Stimulated activated CD4-positive, alpha-beta T cell treated with anti-CD3 and anti-CD28 coated beads, Interleukin-4, amount 100 ng/mL, for 48 hours (primary cell): ENCODE data around the gene ATP5IF1.
A peak's percentile ranks its signal among the peaks of the same experiment; 100 is the strongest.

ENCODE experiments used
- DNase-seq, 2 donors: peaks; one replicate each; pipeline ENCODE4 v3.0.0-alpha.2; 2020; ENCODE audit warnings: low read depth in 2 of 2

ATP5IF1 gene

GRCh38 chr1:28236656-28237322, 865 bp downstream of the ATP5IF1 start:
- DNase-seq: no peak

GRCh38 chr1:28239004-28239403, 3.1 kb downstream of the ATP5IF1 start:
- DNase-seq: no peak

GRCh38 chr1:28240024-28240423, 4.1 kb downstream of the ATP5IF1 start:
- no peak for DNase-seq

GRCh38 chr1:28241638-28242241, 5.8 kb downstream of the ATP5IF1 start:
- DNase-seq: no peak

GRCh38 chr1:28243685-28244311, 7.9 kb downstream of the ATP5IF1 start:
- no peak for DNase-seq

GRCh38 chr1:28244549-28245251, 8.8 kb downstream of the ATP5IF1 start:
- no peak for DNase-seq

- no peak for DNase-seq
These were observed 10.5 kb downstream of the ATP5IF1 start for GRCh38 chr1:28246427-28246832.

GRCh38 chr1:28247612-28248272, 11.8 kb downstream of the ATP5IF1 start:
- no peak for DNase-seq

GRCh38 chr1:28248273-28249012, 12.5 kb downstream of the ATP5IF1 start:
- DNase-seq: peak; percentile 76 to 79

GRCh38 chr1:28249013-28249865, 13.3 kb downstream of the ATP5IF1 start:
- DNase-seq: no peak

- DNase-seq: no peak
These were observed 14.0 kb downstream of the ATP5IF1 start for GRCh38 chr1:28249866-28250295.

- no peak for DNase-seq
These were observed 20.4 kb downstream of the ATP5IF1 start for GRCh38 chr1:28256197-28256827.

GRCh38 chr1:28257736-28258135, 21.8 kb downstream of the ATP5IF1 start:
- no peak for DNase-seq

GRCh38 chr1:28258628-28259251, 22.8 kb downstream of the ATP5IF1 start:
- no peak for DNase-seq

GRCh38 chr1:28259252-28259933, 23.5 kb downstream of the ATP5IF1 start, which contains the start of gene SESN2:
TSS of gene SESN2 (plus strand) at chr1:28259518. CDS start at chr1:28259848, 330 bp downstream.
- peak; percentile 98 to 99 for DNase-seq

- no peak for DNase-seq
These were observed 24.2 kb downstream of the ATP5IF1 start for GRCh38 chr1:28259934-28260802.

- no peak for DNase-seq
These were observed 24.9 kb downstream of the ATP5IF1 start for GRCh38 chr1:28260803-28261174.

- no peak for DNase-seq
These were observed 29.0 kb downstream of the ATP5IF1 start for GRCh38 chr1:28264897-28265296.
